Neutrophil (primary cell): Measurements from ENCODE around the gene LDHAL6B.
"Not testable (repeated sequence)": the region's sequence is repeated elsewhere in the genome, so short reads cannot be mapped to it uniquely, and the experiment has no call there.

Experiments
- H3K27ac ChIP-seq: fragments of 200-600 bp; sonication (generic); 2 replicates; pipeline ENCODE4 v1.5.1; 2016; ENCODE audit warnings: mild to moderate bottlenecking, moderate library complexity
- H3K27me3 ChIP-seq: fragments of 200-600 bp; sonication (generic); 2 replicates; pipeline ENCODE4 v1.6.0; 2016; ENCODE audit warnings: mild to moderate bottlenecking
- H3K36me3 ChIP-seq: fragments of 200-600 bp; sonication (generic); 2 replicates; pipeline ENCODE4 v1.5.1; 2017
- H3K4me1 ChIP-seq, 2 experiments: fragments of 200-600 bp in 1 of 2; sonication (generic) in 1 of 2; 1 replicate in 1 of 2; 2 replicates in 1 of 2; pipeline versions ENCODE4 v1.5.1 to v1.6.1; 2013 to 2016; ENCODE audit warnings: low read depth in 1 of 2, low read length in 1 of 2, mild to moderate bottlenecking in 1 of 2, moderate library complexity in 1 of 2; ENCODE audit not compliant: control insufficient read depth in 1 of 2, insufficient read depth in 1 of 2
- H3K4me3 ChIP-seq, 2 experiments: fragments of 200-600 bp in 1 of 2; sonication (generic) in 1 of 2; 1 replicate in 1 of 2; 2 replicates in 1 of 2; pipeline ENCODE4 v1.5.1; 2013 to 2016; ENCODE audit warnings: low read depth in 1 of 2, low read length in 1 of 2, mild to moderate bottlenecking in 1 of 2, moderate library complexity in 1 of 2
- H3K9me3 ChIP-seq: fragments of 200-600 bp; sonication (generic); 2 replicates; pipeline ENCODE4 v1.5.1; 2016
- CTCF ChIP-seq: fragments of 200-600 bp; sonication (generic); IDR thresholded peaks from 2 replicates; pipeline ENCODE4 v1.5.1; 2016; ENCODE audit warnings: antibody characterized with exemption

Gene LDHAL6B

GRCh38 chr15:59160880-59161593, 45.6 kb upstream of the LDHAL6B start:
- no peak overlapping the region for H3K4me3 ChIP-seq
- H3K9me3 ChIP-seq = no peaks in the 10 kb centered on the region
- H3K27ac ChIP-seq = no peak overlapping the region
- no peak for TF ChIP-seq CTCF
- peaks cover 7 to 9% of the 10 kb centered on the region in 2 experiments for H3K4me1 ChIP-seq
- no peaks in the 10 kb centered on the region for H3K27me3 ChIP-seq
- H3K36me3 ChIP-seq = no peaks in the 10 kb centered on the region

- H3K9me3 ChIP-seq, H3K4me1 ChIP-seq, H3K27ac ChIP-seq, H3K4me3 ChIP-seq, H3K27me3 ChIP-seq, H3K36me3 ChIP-seq: not testable (repeated sequence)
These were observed 44.6 kb upstream of the LDHAL6B start for GRCh38 chr15:59162080-59162479.

- H3K27ac ChIP-seq = no peak overlapping the region
- no peaks in the 10 kb centered on the region for H3K9me3 ChIP-seq
- H3K27me3 ChIP-seq = no peaks in the 10 kb centered on the region
- TF ChIP-seq CTCF = no peak
- H3K4me3 ChIP-seq = no peak overlapping the region
- no peaks in the 10 kb centered on the region for H3K4me1 ChIP-seq
- H3K36me3 ChIP-seq = no peaks in the 10 kb centered on the region
These were observed 40.9 kb upstream of the LDHAL6B start for GRCh38 chr15:59165726-59166125.

GRCh38 chr15:59166166-59166565, 40.5 kb upstream of the LDHAL6B start:
- Histone ChIP-seq H3K36me3 (no peaks in the 10 kb centered on the region), H3K27ac (no peak overlapping the region)
- no peak for TF ChIP-seq CTCF

GRCh38 chr15:59166601-59167265, 39.9 kb upstream of the LDHAL6B start:
- TF ChIP-seq CTCF = no peak
- H3K36me3 ChIP-seq = no peaks in the 10 kb centered on the region
- H3K9me3 ChIP-seq = no peaks in the 10 kb centered on the region
- no peak overlapping the region for H3K4me3 ChIP-seq
- H3K4me1 ChIP-seq = no peaks in the 10 kb centered on the region
- no peak overlapping the region for H3K27ac ChIP-seq
- H3K27me3 ChIP-seq = no peaks in the 10 kb centered on the region

More at GRCh38 chr15:59166166-59166565, 40.5 kb upstream of the LDHAL6B start:
- H3K27me3 ChIP-seq = no peaks in the 10 kb centered on the region
- H3K9me3 ChIP-seq = no peaks in the 10 kb centered on the region
- H3K4me3 ChIP-seq = no peak overlapping the region
- H3K4me1 ChIP-seq = no peaks in the 10 kb centered on the region

- H3K27ac ChIP-seq = no peak overlapping the region
- no peaks in the 10 kb centered on the region for H3K36me3 ChIP-seq
- no peak for TF ChIP-seq CTCF
- H3K4me1 ChIP-seq = no peaks in the 10 kb centered on the region
- H3K9me3 ChIP-seq = no peaks in the 10 kb centered on the region
- no peak overlapping the region for H3K4me3 ChIP-seq
- H3K27me3 ChIP-seq = no peaks in the 10 kb centered on the region
These were observed 38.1 kb upstream of the LDHAL6B start for GRCh38 chr15:59168536-59168935.
